HG03432 (cell line): Measurements from ENCODE around the gene PPIL1.

Source experiments
- ATAC-seq: cut with Tn5 transposase; IDR thresholded peaks from one replicate; pipeline ENCODE4 v1.9.1; 2021; ENCODE audit warnings: mild to moderate bottlenecking, moderate library complexity; ENCODE audit not compliant: unreplicated experiment

The PPIL1 gene

GRCh38 chr6:36888654-36889481, 14.3 kb upstream of the PPIL1 start:
- no peak for ATAC-seq

GRCh38 chr6:36888115-36888643, 13.6 kb upstream of the PPIL1 start:
- no peak for ATAC-seq

GRCh38 chr6:36886950-36887618, 12.5 kb upstream of the PPIL1 start:
- ATAC-seq = no peak

GRCh38 chr6:36885461-36886401, 11.1 kb upstream of the PPIL1 start, which contains the start of gene C6orf89:
Gene C6orf89 (plus strand): TSS chr6:36885952. CDS start chr6:36899445, 13,493 bp downstream.
- peak; percentile 97 for ATAC-seq

GRCh38 chr6:36884610-36885009, 10.0 kb upstream of the PPIL1 start:
- no peak for ATAC-seq

- no peak for ATAC-seq
These were observed 639 bp upstream of the PPIL1 start for GRCh38 chr6:36875250-36875633.

GRCh38 chr6:36873612-36874442, 776 bp downstream of the PPIL1 start:
- no peak for ATAC-seq

- ATAC-seq = no peak
These were observed 1.5 kb downstream of the PPIL1 start for GRCh38 chr6:36873115-36873514.

GRCh38 chr6:36871686-36872085, 2.9 kb downstream of the PPIL1 start:
- ATAC-seq = no peak

GRCh38 chr6:36867471-36868224, 7.0 kb downstream of the PPIL1 start:
- ATAC-seq = no peak

GRCh38 chr6:36865835-36866234, 8.8 kb downstream of the PPIL1 start:
- no peak for ATAC-seq

- no peak for ATAC-seq
These were observed 10.7 kb downstream of the PPIL1 start for GRCh38 chr6:36863670-36864540.

- ATAC-seq = no peak
These were observed 11.7 kb downstream of the PPIL1 start for GRCh38 chr6:36862848-36863382.

- ATAC-seq = no peak
These were observed 12.3 kb downstream of the PPIL1 start for GRCh38 chr6:36862164-36862847.

- ATAC-seq = no peak
These were observed 14.5 kb downstream of the PPIL1 start for GRCh38 chr6:36860126-36860525.

- no peak for ATAC-seq
These were observed 16.1 kb downstream of the PPIL1 start for GRCh38 chr6:36858407-36858981.

- ATAC-seq = no peak
These were observed 17.3 kb downstream of the PPIL1 start for GRCh38 chr6:36857325-36857724.
